Activated naive CD8-positive, alpha-beta T cell treated with anti-CD3 and anti-CD28 coated beads, Interleukin-2, amount 50 U/mL, for 16 hours (primary cell): ENCODE results near the gene CPNE4.
"Not testable (repeated sequence)": the region's sequence is repeated elsewhere in the genome, so short reads cannot be mapped to it uniquely, and the experiment has no call there.

Experiments used
- DNase-seq: peaks from one replicate; pipeline ENCODE4 v3.0.0-alpha.2; 2020; ENCODE audit warnings: low read depth, low spot score

The CPNE4 gene

DNA sequence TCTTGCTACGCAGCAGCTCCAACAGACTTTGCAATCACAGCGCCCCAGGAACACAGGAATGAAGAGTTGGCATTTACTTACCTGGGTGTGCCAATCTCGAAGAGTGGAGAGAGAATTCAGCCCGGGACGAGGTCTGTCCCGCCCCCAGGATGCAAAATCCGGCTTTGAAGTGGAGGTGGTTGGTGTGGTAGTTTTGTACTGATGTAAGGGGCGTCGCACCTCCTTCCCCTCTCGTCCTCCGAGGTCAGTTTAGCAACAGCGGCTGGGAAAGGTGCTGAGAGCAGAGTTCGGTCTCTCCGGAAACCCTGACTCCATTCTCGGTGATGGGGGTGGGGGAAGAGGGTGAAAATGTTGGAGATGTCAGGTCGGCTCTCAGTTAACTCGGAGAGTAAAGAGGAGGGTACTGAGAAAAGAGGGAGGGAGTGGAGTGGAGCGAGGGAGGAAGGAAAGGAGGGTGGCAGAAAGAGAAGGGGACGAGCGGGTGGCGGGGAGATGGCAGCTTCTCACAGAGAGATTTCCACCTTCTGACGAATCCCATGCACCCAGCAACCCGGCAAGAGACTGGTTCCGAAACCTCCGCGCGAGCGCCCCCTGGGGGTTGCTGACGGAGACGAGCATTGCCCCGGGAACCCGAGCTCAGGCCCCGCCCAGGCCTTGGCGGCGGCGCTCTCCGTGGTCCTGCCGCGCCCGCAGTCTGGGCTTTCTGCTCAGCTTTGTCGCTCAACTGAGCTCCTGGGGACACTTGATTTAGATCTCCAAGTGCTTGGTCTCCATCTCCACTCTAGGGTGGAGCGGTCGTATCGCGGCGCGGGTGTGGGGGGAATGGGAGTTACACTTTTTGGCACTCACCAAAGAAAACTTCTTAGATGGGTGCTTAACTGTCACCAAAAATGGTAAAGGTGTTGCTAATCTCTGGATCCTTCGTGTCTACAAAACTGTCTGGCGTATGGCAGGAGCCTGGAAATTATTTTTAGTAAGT, at the start of gene CPNE4:
CPNE4 (minus strand) TSS at position 529 of the 979 bp plus-strand sequence.
- no peak for DNase-seq

DNA sequence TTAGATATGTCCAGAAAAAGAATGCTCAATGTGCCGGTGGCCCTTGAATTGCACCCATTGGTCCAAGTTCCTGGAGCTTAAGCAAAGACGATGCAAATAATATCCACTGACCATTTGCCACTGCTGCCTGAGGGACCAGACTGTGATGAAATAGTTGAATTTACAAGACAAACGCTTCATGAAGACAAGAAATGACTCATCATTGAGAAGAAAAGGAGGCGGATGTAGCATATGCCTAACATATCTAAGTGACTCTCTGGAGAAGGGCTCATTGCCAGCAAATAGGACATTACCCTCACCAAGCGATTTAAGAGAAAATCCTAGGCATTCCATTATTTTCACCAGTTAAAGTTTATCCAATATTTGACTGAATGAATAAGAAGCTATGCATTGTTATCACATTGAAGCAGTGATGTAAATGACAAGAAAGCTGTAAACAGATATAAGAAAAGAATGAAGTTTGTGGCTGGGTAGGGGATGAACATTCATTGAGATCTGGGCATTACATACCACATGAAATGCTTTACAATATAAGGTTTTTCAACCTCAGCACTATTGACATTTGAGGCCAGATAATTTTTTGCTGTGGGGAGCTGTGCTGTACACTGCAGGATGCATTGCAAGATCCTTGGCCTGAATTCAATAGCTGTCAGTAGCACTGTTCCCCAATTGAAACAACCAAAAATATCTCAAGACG, 48.9 kb upstream of the CPNE4 start:
- DNase-seq, result no peak

DNA sequence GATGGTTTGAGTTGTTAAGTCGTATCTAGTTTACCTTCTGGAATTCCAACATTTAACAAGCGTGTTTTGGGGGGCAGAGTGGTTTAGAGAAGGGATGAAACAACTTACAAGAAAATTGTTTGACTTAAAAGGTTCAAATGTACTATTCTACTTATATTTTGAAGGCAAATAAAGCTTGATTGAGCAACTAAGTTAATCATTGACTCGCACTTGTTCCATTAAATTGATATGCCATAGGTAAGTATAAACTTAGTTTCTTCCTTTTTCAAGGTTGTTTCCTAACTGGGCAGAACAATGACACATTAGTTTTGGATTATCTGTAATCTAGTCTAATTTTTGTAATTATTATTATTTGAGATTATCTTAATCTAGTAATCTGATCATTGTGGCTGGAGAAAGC, 48.3 kb upstream of the CPNE4 start:
- no peak for DNase-seq

DNA sequence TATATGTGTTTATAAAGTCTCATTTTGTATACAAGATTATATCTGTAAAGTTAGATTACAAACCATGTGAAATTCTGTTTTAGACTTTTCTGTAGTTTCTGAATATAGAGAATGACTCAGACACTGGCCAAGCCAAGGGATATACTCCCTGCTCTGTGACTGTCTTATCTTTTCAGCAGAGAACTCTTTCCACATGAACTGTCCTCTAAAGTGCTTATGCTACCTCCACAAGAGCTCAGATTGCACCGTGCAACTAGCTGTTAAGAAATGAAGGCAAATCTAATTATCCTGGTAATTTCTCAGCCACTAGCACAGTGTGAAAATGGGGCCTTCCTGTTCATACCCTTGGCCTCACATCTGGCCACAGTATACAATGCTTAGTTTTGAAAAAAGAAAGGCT, 44.3 kb upstream of the CPNE4 start:
- DNase-seq, result no peak

DNA sequence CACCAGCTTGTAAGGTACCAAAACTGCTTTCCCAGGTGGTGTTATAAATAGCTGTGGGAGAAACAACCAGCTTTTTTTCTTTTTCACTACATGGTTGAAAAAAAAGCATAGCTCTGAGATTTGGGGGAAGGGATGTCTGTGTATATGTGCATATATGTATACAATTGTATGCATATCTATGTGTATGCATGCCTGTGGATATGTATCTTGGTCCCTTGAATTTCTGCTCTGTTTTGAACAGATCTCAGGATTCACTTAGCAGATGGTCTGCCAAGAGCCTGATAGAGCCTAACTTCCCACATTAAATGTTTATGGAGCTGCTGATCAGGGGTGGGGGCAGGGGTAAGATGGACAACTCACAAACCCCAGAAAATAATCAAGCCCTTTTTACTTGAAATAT, 39.0 kb upstream of the CPNE4 start:
- no peak for DNase-seq

DNA sequence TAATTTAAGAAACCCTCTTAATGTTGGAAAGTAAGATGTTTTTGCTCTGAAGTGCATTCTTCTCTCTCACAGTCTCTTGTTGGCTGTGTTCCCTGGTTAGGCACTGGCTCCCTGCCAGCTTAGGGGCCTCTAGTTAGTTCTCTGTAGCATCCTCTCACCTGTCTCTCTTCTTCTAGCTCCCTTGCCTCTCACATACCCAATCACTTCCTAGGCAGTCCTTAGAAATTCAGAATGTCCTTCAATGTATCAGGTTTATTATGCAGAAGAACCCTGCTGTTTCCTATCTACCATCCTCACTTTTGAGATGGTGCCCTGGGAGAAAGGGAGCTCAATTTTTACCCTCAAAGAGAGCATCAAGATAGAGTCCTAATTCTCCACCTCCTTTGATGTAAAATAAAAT, 36.2 kb upstream of the CPNE4 start:
- no peak for DNase-seq

DNA sequence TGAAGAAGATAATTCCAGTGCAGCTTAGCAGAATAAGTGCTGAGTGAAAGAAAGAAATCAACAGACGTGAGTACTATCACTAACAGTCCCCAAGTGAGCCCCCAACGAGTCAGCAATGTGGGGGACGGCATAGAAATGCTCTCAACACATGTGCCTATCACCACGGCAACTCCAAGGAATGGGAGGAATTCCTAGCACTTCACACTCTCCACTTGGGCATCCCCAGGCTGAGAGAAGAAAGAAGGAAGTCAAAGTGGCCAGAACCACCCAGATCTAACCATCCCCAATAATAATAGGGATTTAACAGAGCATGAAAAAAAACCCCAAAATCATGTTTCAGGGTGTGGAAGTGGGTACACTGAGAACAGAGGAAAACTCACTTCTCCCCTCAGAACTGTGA, 29.3 kb upstream of the CPNE4 start:
- DNase-seq, result no peak

DNA sequence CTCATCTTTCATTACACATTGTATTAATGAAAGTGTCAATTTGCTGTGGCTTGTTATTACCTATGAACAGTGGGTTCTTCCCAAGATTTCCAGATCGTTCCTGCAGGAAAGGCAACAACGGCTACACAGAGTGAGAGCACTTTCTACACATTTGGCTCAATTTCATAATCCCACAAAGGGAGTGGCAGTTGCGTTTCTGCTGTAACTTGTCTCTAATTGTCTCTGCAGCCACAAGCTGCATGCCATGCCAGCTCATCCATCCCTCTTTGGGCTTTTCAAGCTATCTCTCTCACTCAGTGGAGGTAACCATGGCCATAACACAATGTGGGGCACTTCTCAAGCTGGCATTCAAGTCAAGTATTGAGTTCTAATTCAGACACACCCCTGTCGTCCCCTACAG, 27.7 kb upstream of the CPNE4 start:
- DNase-seq, result no peak

DNA sequence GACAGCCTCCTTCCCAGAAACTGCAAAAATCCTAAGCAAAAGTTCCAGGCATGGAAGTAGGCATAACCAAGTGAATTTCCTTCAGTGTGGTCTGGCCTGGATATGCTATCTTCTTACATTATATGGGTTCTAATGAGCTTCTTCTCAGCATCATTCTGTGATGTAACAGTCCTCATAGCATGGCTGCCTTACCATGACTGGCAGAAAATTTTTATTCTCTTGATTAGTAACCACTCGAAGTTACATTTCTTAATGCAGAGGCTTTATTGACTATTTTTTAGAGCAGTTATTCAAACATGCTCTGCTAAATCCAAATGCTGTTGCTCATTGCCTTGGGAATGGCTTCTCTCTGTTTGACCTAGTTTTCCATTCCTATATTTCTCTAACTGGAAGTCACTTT, 21.1 kb upstream of the CPNE4 start:
- DNase-seq, result no peak

DNA sequence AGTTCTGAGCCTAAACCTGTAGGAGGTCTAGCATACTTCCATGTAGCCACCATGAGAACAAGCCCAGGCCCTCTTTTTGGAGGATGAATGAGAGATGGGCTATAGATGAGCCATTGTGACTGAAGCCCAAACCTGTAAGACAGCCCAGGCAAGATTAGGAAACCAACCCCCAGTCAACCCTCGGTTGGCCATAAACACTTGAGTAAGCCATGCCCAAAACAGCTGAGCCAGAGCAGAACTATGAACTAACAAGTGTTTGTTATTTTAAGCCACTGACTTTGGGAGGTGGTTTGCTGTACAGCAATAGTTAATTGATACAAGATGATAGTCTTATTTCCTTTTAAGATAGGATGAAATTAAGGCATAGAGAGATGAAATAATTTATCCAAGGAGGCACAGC, 12.4 kb upstream of the CPNE4 start:
- no peak for DNase-seq

DNA sequence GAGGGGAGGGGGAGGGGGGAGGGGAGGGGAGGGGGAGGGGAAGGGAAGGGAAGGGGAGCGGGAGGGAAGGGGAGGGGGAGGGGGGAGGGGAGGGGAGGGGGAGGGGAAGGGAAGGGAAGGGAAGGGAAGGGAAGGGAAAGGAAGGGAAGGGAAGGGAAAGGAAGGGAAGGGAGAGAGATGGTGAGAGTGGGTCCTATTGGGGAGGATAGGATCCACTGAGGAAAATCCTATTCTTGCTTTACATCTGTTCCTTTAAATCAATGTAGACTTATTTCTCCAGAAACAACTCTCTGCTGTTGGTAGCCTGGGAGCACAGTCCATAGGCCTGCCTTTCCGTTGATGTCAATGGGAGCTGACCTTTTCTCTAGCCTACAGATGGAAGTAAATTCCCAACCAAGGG, 10.1 kb upstream of the CPNE4 start:
- not testable (repeated sequence) for DNase-seq

DNA sequence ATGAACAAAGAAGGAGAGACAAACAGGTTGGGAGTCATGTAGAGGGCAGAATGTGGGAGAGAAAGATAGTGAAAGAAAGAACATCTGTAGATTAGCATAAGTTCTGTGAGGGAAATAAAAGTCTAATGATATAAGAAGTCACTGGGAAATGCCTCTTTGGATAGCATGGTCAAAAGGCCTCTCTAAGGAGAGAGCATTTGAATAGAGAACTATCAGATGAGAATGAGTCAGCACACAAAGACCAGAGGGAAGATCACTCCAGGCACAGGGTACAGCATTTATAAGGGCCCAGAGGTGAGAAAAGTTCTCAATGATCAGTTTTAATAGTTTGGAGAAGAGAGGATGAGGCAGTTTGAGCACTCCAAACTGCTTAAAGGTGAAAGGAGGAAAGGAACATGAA, 7.9 kb upstream of the CPNE4 start:
- DNase-seq, result no peak

DNA sequence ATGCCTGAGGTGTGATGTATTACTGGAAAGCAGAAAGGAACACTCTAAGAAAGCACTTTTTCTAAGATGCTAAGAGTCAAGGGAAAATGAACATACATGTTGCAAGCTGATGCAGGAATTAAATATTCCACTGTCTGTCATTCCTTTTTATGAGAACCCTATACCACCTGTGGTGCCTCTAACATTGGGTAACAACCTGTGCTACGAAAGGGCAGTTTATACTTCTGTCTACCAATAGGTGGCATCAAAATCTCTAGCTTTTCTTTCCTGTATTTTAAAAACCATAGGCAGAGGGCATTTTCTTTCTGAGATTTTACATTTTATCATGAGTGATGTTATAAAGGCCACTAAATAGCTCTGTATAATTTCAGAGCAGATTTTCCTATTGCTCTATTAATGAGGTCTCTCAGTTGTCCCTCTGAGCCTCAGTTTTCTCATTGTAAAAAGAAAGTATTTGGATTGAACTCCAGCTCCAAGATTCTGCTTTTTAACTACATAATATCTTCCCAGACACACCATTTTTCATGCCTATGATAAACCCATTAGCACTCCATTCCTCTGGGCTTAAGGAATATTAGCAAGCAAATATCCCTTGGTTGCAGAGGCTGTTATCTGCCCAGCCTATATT, 3.5 kb upstream of the CPNE4 start:
- DNase-seq, result no peak

DNA sequence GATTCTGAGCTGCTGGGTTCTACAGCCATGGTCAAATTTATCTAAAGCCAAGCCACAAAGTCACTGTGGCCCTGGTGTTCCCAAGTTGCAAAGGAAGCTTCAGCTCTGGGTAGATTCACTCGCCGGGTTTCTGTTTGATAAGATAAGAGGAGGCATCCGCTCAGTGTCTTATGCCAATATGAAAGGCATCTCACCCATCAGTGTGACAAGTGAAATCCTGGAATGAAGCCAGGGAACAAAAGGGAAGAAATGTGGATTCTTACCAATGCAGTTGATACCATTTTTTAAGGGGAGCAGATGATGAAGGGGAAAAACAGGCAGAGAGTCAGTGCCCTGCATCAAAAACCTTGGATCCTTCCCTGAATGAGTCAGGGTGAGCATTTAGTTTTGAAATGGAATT, 2.8 kb upstream of the CPNE4 start:
- DNase-seq, result no peak

DNA sequence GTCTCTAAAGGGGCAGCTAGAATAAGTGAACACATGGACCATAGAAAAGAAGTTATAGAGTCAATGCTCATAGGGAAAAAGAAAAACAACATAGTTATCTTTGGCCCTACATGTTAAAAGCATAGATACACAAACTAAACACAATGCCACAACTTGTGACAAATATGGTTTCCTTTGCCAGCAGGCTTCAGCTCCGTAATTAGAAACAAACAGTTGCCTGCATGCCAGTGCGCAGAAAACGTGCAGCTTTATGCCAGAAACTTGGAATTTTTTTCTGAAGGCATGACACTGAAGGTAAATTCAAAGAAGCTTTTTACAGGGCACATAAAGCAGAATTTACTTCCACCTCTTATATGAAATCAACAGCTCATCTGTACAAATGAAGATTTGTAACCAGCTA, 2.2 kb upstream of the CPNE4 start:
- no peak for DNase-seq

DNA sequence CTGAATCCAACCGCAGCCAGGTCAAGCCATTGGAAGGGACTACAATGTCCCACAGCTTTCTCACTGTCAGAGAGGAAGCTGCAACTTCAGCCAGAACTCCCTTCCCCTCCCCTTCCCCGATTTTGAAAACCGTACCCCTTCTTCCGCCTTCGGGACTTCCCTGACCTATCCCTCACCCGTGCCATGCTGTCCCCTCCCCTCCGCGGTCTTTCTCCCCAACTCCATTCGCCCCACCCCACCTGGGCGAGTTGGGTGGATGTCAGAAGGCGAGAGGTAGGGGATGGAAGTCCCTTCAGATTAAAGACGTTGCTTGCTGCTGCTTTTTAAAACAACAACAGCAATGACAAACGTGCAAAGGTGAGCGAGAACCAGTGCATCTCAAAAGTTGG, 723 bp downstream of the CPNE4 start:
- DNase-seq, result no peak

DNA sequence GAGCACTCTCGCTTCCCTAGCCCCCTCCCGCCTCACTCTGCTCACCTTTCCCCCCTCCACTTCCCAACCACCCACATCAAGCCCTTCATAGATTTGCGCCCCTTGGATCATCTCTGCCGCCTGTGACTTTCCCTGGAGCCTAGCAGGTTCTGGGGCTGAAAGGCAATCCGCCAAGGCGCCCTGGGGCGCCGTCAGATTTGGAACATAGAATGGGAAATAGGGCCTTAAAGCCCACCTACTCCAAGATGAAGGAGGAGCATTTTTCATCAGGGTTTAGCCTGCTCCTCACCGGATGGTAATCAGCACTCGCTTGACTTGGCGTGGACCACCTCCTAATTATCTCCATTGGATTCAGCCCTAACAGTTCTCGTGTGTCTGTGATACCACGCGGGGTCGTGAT, 1.3 kb downstream of the CPNE4 start:
- DNase-seq, result no peak

DNA sequence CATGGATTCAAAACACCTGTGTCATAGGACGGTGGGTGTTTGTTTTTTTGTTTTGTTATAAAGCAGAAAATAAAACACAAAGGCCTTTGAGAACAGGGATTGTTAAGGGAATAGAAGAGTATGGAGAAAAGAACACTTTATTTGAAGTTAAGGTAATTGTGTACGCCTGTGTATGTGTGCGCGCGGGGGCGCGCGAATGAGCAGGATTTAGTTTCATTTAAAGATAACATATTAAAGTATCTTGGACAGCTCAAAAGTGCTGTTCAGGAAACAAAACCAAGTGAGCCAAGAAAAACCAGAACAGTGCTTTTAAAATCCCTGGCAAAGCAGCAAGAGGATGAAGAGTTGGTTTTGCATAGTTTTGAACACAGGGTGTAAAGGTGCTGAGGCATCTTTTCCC, 1.9 kb downstream of the CPNE4 start:
- no peak for DNase-seq

DNA sequence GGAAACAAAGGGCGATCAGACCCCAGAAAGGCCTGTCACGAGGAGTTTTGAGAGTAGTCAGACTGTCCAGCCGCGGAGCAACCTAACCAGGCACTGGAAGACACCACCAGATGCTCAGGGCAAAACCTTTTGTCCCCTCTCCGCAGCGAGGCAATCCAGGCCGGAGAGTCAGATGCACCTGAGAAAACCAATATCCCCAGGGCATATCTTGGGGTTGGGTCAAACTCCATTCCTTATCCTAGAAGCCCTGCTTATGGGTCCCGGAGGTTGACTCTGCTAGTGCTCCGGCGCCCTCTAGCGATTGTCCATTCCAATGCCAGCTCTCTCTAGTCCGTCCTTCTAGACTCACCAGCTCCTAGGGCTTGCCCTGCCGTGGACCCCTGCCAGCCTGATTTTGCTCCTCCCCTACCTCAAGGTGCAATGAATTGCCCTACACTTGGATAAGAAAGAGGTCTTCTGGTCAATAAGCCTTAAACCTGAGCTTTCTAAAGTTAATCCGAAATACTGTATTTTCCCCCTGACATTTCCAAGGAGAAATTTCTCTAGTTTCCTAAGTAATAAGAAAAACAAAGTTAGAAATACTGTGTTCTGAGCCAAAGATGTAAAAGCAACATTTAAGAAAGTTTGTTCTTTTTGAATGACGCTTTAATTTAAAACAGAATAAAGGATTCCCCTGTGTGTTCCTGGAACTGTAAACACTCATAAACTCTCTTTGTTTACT, 5.5 kb downstream of the CPNE4 start:
- DNase-seq, result no peak

DNA sequence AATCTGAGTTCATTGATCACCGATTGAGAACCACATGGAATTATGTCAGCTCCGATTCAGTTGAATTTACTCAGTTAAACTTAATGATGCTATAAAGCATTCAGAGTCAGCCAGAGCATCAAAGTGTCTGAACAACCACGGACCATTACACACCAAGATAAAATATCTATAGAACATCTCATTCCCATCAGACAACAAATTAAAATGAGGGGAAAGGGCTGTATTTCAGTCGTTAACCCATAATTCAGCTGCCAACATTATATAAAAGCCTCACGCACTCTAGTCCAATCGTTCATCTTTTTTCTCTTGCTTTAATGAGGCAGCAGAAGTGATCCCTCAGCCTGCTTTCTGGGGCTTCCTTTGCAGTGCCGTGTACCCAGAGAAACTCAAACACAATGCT, 11.9 kb downstream of the CPNE4 start:
- DNase-seq, result no peak

DNA sequence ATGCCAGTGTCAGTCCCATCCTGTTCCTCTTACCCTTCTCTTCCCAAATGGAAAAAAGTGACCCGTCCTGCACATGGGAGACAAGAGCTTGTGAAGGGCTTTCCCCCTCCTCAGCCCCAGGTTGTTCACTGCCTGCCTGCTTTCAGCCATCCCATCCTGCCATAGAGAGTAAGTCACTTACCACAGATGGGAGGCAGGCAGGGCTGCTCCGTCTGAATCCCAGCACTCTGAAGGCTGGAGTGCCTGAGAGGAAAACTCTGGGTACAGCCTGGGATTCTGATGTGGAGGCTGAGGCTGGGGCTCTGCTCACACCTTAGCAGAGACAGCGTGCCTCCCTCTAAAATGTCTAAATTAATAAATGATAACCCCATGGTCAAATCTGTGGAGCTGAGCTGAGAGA, 14.8 kb downstream of the CPNE4 start:
- DNase-seq, result no peak

DNA sequence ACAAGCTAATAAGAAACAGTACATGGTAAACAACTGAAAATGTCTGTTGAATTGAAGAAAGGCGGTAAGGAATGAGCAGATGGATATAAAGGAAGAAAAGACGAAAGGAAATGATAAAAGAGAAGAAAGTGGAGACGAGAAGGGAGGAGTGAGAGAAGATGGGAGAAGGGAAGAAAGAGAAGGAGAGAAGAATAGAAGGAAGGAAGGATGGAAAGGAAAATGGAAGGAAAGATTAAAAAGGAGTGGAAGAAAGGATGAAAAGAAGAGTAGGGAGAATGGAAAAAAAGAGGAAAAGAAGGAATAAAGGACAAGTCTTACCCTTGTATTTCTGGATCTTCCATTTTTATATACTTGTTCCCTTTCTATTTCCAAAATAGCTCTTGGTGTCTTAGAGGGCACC, 17.7 kb downstream of the CPNE4 start:
- no peak for DNase-seq
